GM12878 (cell line): ENCODE data around the gene UBE2D4. TPM values are rescaled to one million over a fixed set of nuclear protein-coding genes. Genes with fewer than 3 reads are reported as not detected.

Source experiments
- ATAC-seq: fragments of 200-7000 bp; cut with Tn5 transposase; 3 replicates; pipeline ENCODE4 v1.9.1; 2020; ENCODE audit warnings: mild to moderate bottlenecking, moderate library complexity
- BruUV-seq: library from RNA; stranded (reverse); fragments of 400-500 nt; replicated peaks from 2 replicates; lab custom pipeline; 2021; lab: Mats Ljungman, UMichigan
- CTCF ChIA-PET: fragments of 300-600 bp; sonication (Branson Sonifier 250); formaldehyde crosslinking; extraction: SDS; loops from one replicate; lab custom pipeline; 2021; ENCODE audit warnings: inconsistent platforms; lab: Yijun Ruan, JAX
- POLR2A ChIA-PET: fragments of 350-600 bp; formaldehyde crosslinking; extraction: SDS; loops from one replicate; lab custom pipeline; 2021; ENCODE audit warnings: inconsistent platforms; lab: Charles Lee
- RAD21 ChIA-PET: fragments of 300-600 bp; sonication (Branson Sonifier 250); formaldehyde crosslinking; loops from one replicate; lab custom pipeline; 2023; ENCODE audit warnings: antibody characterized with exemption; ENCODE audit not compliant: unreplicated experiment; lab: Charles Lee
- SMC1A ChIA-PET: fragments of 300-600 bp; sonication (Branson Sonifier 250); formaldehyde crosslinking; loops from one replicate; lab custom pipeline; 2023; ENCODE audit not compliant: unreplicated experiment, uncharacterized antibody; lab: Charles Lee
- DNase-seq: peaks from one replicate; pipeline ENCODE4 v3.0.0-alpha.2; 2011; ENCODE audit warnings: low read depth, low spot score
- FAIRE-seq: peaks from 3 replicates; lab custom pipeline; 2011; peaks lifted over from hg19 to GRCh38; lab: Jason Lieb, UNC
- H2AFZ ChIP-seq: 2 replicates; pipeline ENCODE4 v1.6.0; 2011; ENCODE audit warnings: low read depth, low read length, control low read depth; ENCODE audit not compliant: control insufficient read depth
- H3K27ac ChIP-seq: 2 replicates; pipeline ENCODE4 v1.5.1; 2011; ENCODE audit warnings: control low read depth; ENCODE audit not compliant: control insufficient read depth, insufficient read depth
- H3K27me3 ChIP-seq, 2 experiments: replicated peaks in 1 of 2; 2 replicates each; pipeline versions ENCODE4 v1.6.0 to v1.6.1; 2011; ENCODE audit warnings: low read length in 1 of 2; ENCODE audit not compliant: control insufficient read depth in 2 of 2, insufficient read depth in 2 of 2
- H3K36me3 ChIP-seq, 2 experiments: 2 replicates each; pipeline ENCODE4 v1.5.1; 2011; ENCODE audit warnings: low read length in 1 of 2; ENCODE audit not compliant: control insufficient read depth in 2 of 2, insufficient read depth in 2 of 2
- H3K4me1 ChIP-seq: 2 replicates; pipeline ENCODE4 v1.6.1; 2011; ENCODE audit warnings: mild to moderate bottlenecking, low read length, moderate library complexity, mixed read lengths; ENCODE audit not compliant: control insufficient read depth, insufficient read depth
- H3K4me2 ChIP-seq: 2 replicates; pipeline ENCODE4 v1.6.0; 2011; ENCODE audit warnings: control low read depth; ENCODE audit not compliant: control insufficient read depth, insufficient read depth
- H3K4me3 ChIP-seq: fragments of 200-600 bp; sonication (generic); 2 replicates; pipeline ENCODE4 v1.5.1; 2016
- H3K79me2 ChIP-seq: 2 replicates; pipeline ENCODE4 v1.6.0; 2011; ENCODE audit warnings: low read length; ENCODE audit not compliant: control insufficient read depth, insufficient read depth
- H3K9ac ChIP-seq: 2 replicates; pipeline ENCODE4 v1.8.0; 2011; ENCODE audit warnings: low read length, control low read depth, mixed read lengths; ENCODE audit not compliant: control insufficient read depth, insufficient read depth
- H3K9me3 ChIP-seq: replicated peaks from 3 replicates; pipeline ENCODE4 v1.5.1; 2011; ENCODE audit warnings: mild to moderate bottlenecking, low read length; ENCODE audit not compliant: control insufficient read depth, insufficient read depth
- H4K20me1 ChIP-seq: 2 replicates; pipeline ENCODE4 v1.6.0; 2011; ENCODE audit not compliant: control insufficient read depth, insufficient read depth
- BCL11A ChIP-seq: IDR thresholded peaks from 2 replicates; pipeline ENCODE4 v1.6.1; 2011; ENCODE audit warnings: low read depth, low read length
- EP300 ChIP-seq, 2 experiments: fragments of 150-350 bp in 1 of 2; IDR thresholded peaks; 2 replicates each; pipeline ENCODE4 v1.6.1; 2011 to 2012; ENCODE audit warnings: low read depth in 2 of 2, low read length in 2 of 2, borderline replicate concordance in 1 of 2, improper control_type of control experiment in 1 of 2, inconsistent platforms in 1 of 2; ENCODE audit not compliant: control insufficient read depth in 1 of 2
- EZH2 ChIP-seq: IDR thresholded peaks from 2 replicates; pipeline ENCODE4 v1.6.1; 2012; ENCODE audit warnings: low read depth, mild to moderate bottlenecking, control low read depth, inconsistent platforms, low read length, borderline replicate concordance; ENCODE audit not compliant: control insufficient read depth
- MYB ChIP-seq: fragments of 150-350 bp; IDR thresholded peaks from 2 replicates; pipeline ENCODE4 v1.6.1; 2014; ENCODE audit warnings: mild to moderate bottlenecking, low read depth, low read length, borderline replicate concordance
- NRF1 ChIP-seq: conservative IDR thresholded peaks from 2 replicates; pipeline ENCODE4 v1.6.1; 2011; ENCODE audit warnings: mild to moderate bottlenecking, low read depth, low read length, improper control_type of control experiment
- POLR2A ChIP-seq: IDR thresholded peaks from 2 replicates; pipeline ENCODE4 v1.6.1; 2011; ENCODE audit warnings: low read depth, mild to moderate bottlenecking, low read length
- RFX5 ChIP-seq: IDR thresholded peaks from 2 replicates; pipeline ENCODE4 v1.6.1; 2011; ENCODE audit warnings: low read depth, low read length, improper control_type of control experiment
- SMAD5 ChIP-seq: IDR thresholded peaks from 2 replicates; pipeline ENCODE4 v1.6.1; 2016; ENCODE audit warnings: antibody characterized with exemption, low read depth
- SREBF1 ChIP-seq: IDR thresholded peaks from 2 replicates; pipeline ENCODE4 v1.6.1; 2012; ENCODE audit warnings: mild to moderate bottlenecking, low read length
- STAT3 ChIP-seq: IDR thresholded peaks from 2 replicates; pipeline ENCODE4 v1.6.1; 2011; ENCODE audit warnings: low read depth, low read length, improper control_type of control experiment
- TCF3 ChIP-seq: IDR thresholded peaks from 2 replicates; pipeline ENCODE4 v1.6.1; 2012; ENCODE audit warnings: low read depth, mild to moderate bottlenecking, low read length, borderline replicate concordance; ENCODE audit not compliant: insufficient read depth
- ZNF274 ChIP-seq: IDR thresholded peaks from one replicate; pipeline ENCODE4 v1.8.0; 2011; ENCODE audit not compliant: insufficient read length, insufficient read depth
- WGBS: methylation state at CpG from one replicate; pipeline ENCODE4 v1.1.6; 2016; ENCODE audit warnings: low lambda C conversion rate; ENCODE audit not compliant: insufficient replicate concordance, insufficient coverage; ENCODE audit errors: missing lambda C conversion rate; 5-methylcytosine and 5-hydroxymethylcytosine counted together
- in situ Hi-C: fragments of 300-500 bp; cut with MboI; formaldehyde crosslinking; loops from 9 replicates; pipeline ENCODE4 v1.14.3; 2018; ENCODE audit warnings: mixed read lengths
- intact Hi-C: fragments of 100-400 bp; cut with micrococcal nuclease; formaldehyde crosslinking; loops from one replicate; pipeline ENCODE4 v1.14.2; 2022; ENCODE audit not compliant: unreplicated experiment
- polyA plus RNA-seq, 11 experiments: library from polyadenylated mRNA; depleted of rRNA in 4 of 11; unstranded in 6 of 11; stranded (reverse) in 5 of 11; fragments of >200 nt; fragmentation: Nextera tagmentation in 4 of 11; fragmentation: Illumina TruSeq in 1 of 11; extraction: Ambion mirVana in 4 of 11; extraction: Trizol in 1 of 11; gene quantifications; 1 replicate in 1 of 11; 2 replicates in 10 of 11; pipeline versions ENCODE4 v1.2.1 to v1.2.3, GENCODE V29; 2011 to 2016; ENCODE audit warnings: inconsistent platforms in 2 of 11, missing spikeins in 2 of 11, low read depth in 1 of 11
- total RNA-seq, 4 experiments: library from RNA; depleted of rRNA in 3 of 4; stranded (reverse); fragments of >200 nt in 3 of 4; fragmentation: Illumina TruSeq in 1 of 4; extraction: Trizol in 1 of 4; gene quantifications; 2 replicates each; pipeline versions ENCODE4 v1.2.1 to v1.2.3, GENCODE V29; 2013 to 2021
- TF ChIP-seq, protein P1 (sequence below): IDR thresholded peaks from 2 replicates; pipeline ENCODE4 v1.6.1; 2011; ENCODE audit warnings: mild to moderate bottlenecking, low read depth, low read length, moderate library complexity; ENCODE audit not compliant: insufficient replicate concordance
- TF ChIP-seq, protein P2 (sequence below): IDR thresholded peaks from 2 replicates; pipeline ENCODE4 v1.6.1; 2012; ENCODE audit warnings: low read length, inconsistent platforms

UBE2D4 gene
- total and polyA plus RNA-seq, 10 of the 15 experiments (the other 5 are each of a cell fraction or from before 2014, with no cell fraction given), result 3.5 to 16.6 (median 10.3) TPM

DNA sequence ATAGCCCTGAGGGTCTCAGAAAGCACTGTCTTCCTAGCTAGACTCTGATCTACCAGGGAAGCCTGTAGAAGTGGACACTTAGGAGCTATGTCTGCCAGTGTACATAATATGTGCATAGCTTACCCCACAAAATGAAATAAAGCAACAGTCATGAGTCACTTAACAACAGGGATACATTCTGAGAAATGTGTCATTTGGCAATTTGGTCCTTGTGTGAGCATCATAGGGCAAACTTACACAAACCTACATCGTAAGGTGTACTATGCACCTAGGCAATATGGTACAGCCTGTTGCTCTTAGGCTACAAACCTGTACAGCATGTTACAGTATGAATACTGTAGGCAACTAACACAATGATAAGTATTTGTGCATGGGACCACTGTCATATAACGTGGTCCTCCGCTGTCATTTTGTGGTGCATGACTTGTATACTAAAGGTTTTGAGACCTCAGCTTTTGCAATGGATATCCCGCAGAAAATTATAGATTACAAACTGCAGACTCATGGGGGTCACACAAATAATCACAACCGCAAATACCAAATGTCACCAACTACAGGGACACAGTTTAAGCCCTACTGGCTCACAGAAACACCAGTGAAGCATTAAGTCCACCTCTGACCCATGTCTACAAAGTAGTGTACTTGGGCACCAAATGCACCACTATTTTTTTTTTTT is 21.6 kb upstream of the UBE2D4 start:
- RAD21 ChIA-PET, result interaction anchor here (0.6 kb wide), 1 partner anchor 318 kb away, joined by 3 read pairs; no protein-coding TSS in a partner anchor
- no peak overlapping the region for H2AFZ ChIP-seq
- CTCF ChIA-PET, result interaction anchor here (0.6 to 2.0 kb wide), 3 partner anchors 10 to 623 kb away, joined by 3 to 9 read pairs (median 3); no protein-coding TSS in a partner anchor
- no peaks in the 10 kb centered on the region for H3K9me3 ChIP-seq
- H4K20me1 ChIP-seq, result no peaks in the 10 kb centered on the region
- intact Hi-C loops, result no loop called here
- H3K27me3 ChIP-seq, result no peaks in the 10 kb centered on the region
- no peak overlapping the region for H3K27ac ChIP-seq
- no peak for FAIRE-seq
- peak overlapping the region; percentile 90 for H3K4me2 ChIP-seq
- H3K9ac ChIP-seq, result peak overlapping the region; percentile 73; the same call in 1 of the 2 replicates
- WGBS, result 98% methylated on average over 5 of the region's 5 CpGs
- SMC1A ChIA-PET, result interaction anchor here (0.9 to 1.4 kb wide), 2 partner anchors 21 to 973 kb away, joined by 3 to 5 read pairs; partner anchors contain the start of gene PSMA2
- no peak for DNase-seq
- H3K36me3 ChIP-seq, result no peaks in the 10 kb centered on the region; a peak in 1 of 4 replicates
- no peak overlapping the region for H3K4me3 ChIP-seq
- H3K79me2 ChIP-seq, result peaks cover 26% of the 10 kb centered on the region
- peaks cover 14% of the 10 kb centered on the region for H3K4me1 ChIP-seq
- ATAC-seq, result no peak; the same call in 2 of the 3 replicates
- POLR2A ChIA-PET, result interaction anchor here (0.8 kb wide), 1 partner anchor 23 kb away, joined by 5 read pairs; no protein-coding TSS in a partner anchor
- TF ChIP-seq MYB (no peak), TCF3 (no peak), RFX5 (no peak), ZNF274 (no peak), EZH2 (no peak), SREBF1 (no peak), NRF1 (no peak), EP300 (IDR thresholded peaks at IDR 0.05; ENCODE audit: borderline replicate concordance in 1 of 2, control insufficient read depth in 1 of 2, low read depth in 2 of 2, low read length in 2 of 2) (no peak), SMAD5 (no peak), STAT3 (no peak), POLR2A (no peak), BCL11A (no peak)
- TF ChIP-seq, protein P1, sequence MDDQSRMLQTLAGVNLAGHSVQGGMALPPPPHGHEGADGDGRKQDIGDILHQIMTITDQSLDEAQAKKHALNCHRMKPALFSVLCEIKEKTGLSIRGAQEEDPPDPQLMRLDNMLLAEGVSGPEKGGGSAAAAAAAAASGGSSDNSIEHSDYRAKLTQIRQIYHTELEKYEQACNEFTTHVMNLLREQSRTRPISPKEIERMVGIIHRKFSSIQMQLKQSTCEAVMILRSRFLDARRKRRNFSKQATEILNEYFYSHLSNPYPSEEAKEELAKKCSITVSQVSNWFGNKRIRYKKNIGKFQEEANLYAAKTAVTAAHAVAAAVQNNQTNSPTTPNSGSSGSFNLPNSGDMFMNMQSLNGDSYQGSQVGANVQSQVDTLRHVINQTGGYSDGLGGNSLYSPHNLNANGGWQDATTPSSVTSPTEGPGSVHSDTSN, result no peak
- TF ChIP-seq, protein P2, sequence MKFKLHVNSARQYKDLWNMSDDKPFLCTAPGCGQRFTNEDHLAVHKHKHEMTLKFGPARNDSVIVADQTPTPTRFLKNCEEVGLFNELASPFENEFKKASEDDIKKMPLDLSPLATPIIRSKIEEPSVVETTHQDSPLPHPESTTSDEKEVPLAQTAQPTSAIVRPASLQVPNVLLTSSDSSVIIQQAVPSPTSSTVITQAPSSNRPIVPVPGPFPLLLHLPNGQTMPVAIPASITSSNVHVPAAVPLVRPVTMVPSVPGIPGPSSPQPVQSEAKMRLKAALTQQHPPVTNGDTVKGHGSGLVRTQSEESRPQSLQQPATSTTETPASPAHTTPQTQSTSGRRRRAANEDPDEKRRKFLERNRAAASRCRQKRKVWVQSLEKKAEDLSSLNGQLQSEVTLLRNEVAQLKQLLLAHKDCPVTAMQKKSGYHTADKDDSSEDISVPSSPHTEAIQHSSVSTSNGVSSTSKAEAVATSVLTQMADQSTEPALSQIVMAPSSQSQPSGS, result no peak
- TF ChIP-seq, all 136 proteins: peak for 0
- BruUV-seq, result no TSS peak
- in situ Hi-C loops, result no loop called here
